AG04449 (cell line): ENCODE results near the gene ARHGAP4.

ENCODE experiments used
- CTCF ChIA-PET: fragments of 350-600 bp; formaldehyde crosslinking; extraction: SDS; loops from one replicate; lab custom pipeline; 2021; ENCODE audit warnings: antibody characterized with exemption; lab: Yijun Ruan, JAX
- POLR2A ChIA-PET: fragments of 400-600, 350-600 bp; formaldehyde crosslinking; extraction: SDS; loops from one replicate; lab custom pipeline; 2020; ENCODE audit warnings: antibody characterized with exemption, inconsistent platforms; lab: Yijun Ruan, JAX
- DNase-seq: peaks from one replicate; pipeline ENCODE4 v3.0.0-alpha.2; 2010; ENCODE audit warnings: low read depth, low spot score
- H3K4me3 ChIP-seq: 2 replicates; pipeline ENCODE4 v1.5.1; 2011; ENCODE audit warnings: low read depth, mild to moderate bottlenecking, control low read depth, low read length
- CTCF ChIP-seq: IDR thresholded peaks from one replicate; pipeline ENCODE4 v1.5.1; 2011; ENCODE audit warnings: mild to moderate bottlenecking, moderate library complexity, low read length, control low read depth, inconsistent platforms; ENCODE audit not compliant: insufficient read depth; ENCODE audit errors: missing control alignments

Gene ARHGAP4

DNA sequence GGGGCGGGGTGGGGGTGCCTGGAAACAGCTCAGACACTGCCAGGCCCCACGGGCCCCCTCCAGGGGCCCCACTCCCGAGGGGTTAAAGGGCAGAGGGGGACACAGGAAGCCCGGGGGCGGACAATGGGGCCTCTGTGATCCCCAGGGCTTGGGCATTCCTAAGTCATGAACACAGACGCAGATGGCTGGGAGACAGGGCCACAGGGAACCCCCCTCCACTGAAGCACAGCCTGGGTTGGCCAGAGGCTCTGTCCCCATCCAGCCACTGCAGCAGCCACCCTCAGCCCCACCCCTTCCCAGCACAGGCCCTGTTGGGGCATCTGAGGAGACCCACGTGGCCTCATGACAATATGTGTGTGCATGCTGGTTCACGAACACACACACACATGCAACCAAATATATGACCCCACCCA is 44.0 kb downstream of the ARHGAP4 start:
- DNase-seq, result no peak
- no peak for TF ChIP-seq CTCF
- no peak overlapping the region for H3K4me3 ChIP-seq
- ChIA-PET POLR2A (no interaction called here), CTCF (no interaction called here)

DNA sequence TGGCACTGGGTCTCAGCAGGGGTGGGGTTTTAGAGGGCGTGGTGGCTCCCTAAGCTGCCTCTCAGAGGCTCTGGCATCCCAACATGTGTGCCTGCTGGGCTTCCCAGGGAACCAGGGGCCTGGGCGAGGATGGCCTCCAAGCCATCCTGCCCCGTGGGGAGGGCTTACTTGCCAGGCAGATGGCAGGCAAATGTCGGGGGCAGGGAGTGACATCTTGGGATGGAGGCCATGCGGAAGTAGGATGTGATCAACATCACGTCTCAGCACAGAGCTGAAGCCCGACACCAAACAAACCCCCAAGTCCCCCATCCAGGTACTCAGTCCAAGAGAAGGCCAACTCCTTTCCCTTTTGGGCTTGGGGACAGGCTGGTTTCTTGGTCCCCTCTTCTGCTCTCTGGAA is 44.8 kb downstream of the ARHGAP4 start:
- no peak for TF ChIP-seq CTCF
- no peak for DNase-seq
- ChIA-PET POLR2A (no interaction called here), CTCF (no interaction called here)
- no peak overlapping the region for H3K4me3 ChIP-seq

GRCh38 chrX:153880440-153880815 is 45.6 kb downstream of the ARHGAP4 start:
- ChIA-PET POLR2A (no interaction called here), CTCF (no interaction called here)

GRCh38 chrX:153879741-153880439 is 46.2 kb downstream of the ARHGAP4 start:
- CTCF ChIA-PET, result no interaction called here
- POLR2A ChIA-PET, result interaction anchor here (1.4 kb wide), 1 partner anchor 86 kb away, joined by 6 read pairs; the partner anchor contains the start of genes IDH3G and SSR4
- no peak overlapping the region for H3K4me3 ChIP-seq
- TF ChIP-seq CTCF, result no peak
- DNase-seq, result no peak

More at GRCh38 chrX:153880440-153880815, 45.6 kb downstream of the ARHGAP4 start:
- no peak for TF ChIP-seq CTCF
- H3K4me3 ChIP-seq, result no peak overlapping the region
- DNase-seq, result no peak

GRCh38 chrX:153878969-153879653 is 47.0 kb downstream of the ARHGAP4 start:
- CTCF ChIA-PET, result no interaction called here
- no peak for DNase-seq
- POLR2A ChIA-PET, result interaction anchor here (1.4 kb wide), 1 partner anchor 85 kb away, joined by 6 read pairs; the partner anchor contains the start of genes IDH3G and SSR4
- no peak for TF ChIP-seq CTCF
- H3K4me3 ChIP-seq, result no peak overlapping the region

- POLR2A ChIA-PET, result interaction anchor here (0.6 to 1.4 kb wide), 2 partner anchors 22 to 84 kb away, joined by 4 to 6 read pairs; partner anchors contain the start of genes IDH3G and SSR4
- no peak overlapping the region for H3K4me3 ChIP-seq
- no peak for DNase-seq
- CTCF ChIA-PET, result no interaction called here
- no peak for TF ChIP-seq CTCF
Observed at GRCh38 chrX:153878345-153878744, 47.7 kb downstream of the ARHGAP4 start.
